NCI-H82 treated with DMSO at 0.1 percent for 48 hours (cell line): ENCODE data around the gene TLCD3A.
"Not testable (repeated sequence)": the region's sequence is repeated elsewhere in the genome, so short reads cannot be mapped to it uniquely, and the experiment has no call there.

Source experiments
- DNase-seq: peaks from one replicate; lab custom pipeline; 2025; ENCODE audit not compliant: unreplicated experiment; lab: John Stamatoyannopoulos, UW

Gene TLCD3A

DNA sequence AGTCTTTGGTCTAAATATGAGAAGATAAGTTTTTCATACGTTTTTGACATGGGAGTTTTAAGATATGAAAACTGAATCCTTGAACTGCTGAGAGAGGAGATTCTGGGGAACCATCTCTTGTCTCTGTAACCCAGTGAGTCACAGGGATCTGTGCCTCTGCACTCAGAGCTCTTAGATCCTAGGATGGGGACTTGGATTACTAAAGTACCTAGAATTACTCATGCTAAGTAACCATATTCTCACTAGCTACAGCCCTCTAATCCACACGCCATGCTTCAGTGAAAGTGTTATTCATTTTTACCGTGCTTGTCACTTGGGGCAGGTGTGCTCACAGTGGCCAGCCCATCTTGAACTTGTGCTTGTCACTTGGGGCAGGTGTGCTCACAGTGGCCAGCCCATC lies 51.7 kb downstream of the TLCD3A start:
- no peak for DNase-seq

DNA sequence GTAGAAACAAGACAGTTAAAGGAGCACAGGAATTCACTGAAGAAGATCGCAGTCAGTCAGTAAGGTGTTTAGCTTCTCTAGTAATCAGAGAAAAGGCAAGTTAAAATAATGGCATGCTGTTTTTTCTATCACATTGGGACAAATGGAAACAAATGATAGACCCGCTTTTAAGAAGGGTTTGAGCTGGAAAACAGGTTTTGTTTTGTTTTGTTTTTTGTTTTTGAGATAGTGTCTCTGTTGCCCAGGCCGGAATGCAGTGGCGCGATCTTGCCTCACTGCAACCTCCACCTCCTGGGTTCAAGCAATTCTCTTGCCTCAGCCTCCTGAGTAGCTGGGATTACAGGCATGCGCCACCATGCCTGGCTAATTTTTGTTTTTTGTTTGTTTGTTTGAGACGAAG lies 53.5 kb downstream of the TLCD3A start:
- DNase-seq: not testable (repeated sequence)

DNA sequence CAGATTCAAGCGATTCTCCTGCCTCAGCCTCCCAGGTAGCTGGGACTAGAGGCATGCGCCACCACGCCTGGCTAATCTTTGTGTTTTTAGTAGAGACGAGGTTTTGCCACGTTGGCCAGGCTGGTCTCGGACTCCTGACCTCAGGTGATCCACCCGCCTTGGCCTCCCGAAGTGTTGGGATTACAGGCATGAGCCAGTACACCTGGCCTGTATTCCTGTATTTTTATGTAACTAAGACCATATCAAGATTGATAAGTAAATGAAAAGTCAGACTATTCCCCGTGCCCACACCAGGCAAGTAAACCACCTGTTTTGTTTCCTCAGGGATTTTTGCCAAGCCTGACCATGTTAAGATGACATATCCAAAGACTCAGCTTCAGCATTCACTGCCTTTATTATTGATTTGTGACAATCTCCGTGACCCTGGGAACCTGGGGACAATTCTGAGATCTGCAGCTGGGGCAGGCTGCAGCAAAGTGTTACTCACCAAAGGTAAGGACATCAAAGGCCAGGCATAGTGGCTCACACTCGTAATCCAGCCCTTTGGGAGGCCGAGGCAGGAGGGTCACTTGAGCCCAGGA lies 55.3 kb downstream of the TLCD3A start:
- no peak for DNase-seq

DNA sequence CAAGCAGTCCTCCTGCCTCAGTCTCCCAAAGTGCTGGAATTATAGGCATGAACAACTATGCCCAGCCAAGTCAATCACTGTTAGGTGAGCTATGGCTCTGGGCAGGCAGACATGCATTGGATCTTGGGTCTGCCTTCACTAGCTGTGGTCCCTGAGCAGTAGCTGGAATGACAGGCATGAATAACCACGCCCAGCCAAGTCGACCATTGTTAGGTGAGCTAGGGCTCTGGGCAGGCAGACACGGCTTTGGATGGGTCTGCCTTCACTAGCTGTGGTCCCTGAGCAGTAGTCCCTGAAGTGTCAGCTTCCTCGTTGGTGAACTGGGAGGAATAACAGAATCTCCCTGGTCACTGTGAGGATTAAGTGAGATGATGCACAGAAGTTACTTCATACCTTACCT lies 56.2 kb downstream of the TLCD3A start:
- DNase-seq: no peak

DNA sequence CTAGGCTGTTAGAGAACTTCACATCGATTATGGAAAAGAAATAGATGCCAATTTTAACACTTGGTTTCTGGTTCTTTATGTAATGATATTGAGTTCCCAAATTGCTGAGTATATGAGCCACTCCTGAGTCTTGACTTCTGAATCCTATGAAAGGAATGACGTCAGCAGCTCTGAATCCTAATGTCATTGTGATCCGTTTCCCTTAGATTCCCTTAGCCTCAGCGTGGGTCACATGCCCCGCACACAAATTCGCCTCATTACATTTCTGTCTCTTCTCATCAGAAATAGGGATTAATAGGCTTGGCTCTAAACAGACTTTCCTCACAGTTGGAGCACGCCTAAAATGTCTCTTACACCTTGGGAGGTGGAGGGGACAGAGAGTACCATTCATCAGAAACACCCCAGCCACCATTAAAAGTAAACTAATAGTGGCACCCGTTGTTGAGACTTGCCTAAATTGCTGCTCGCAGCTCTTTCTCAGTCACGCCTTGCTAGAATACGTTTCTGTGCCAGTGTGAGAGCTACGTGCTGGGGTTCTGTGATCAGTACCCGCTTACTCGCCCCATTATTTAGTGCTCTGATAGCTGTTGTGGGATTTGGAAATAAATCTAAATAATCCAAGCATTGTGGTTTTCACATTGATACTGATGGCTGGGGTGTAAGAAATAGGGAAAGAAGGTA lies 56.9 kb downstream of the TLCD3A start:
- DNase-seq: no peak

DNA sequence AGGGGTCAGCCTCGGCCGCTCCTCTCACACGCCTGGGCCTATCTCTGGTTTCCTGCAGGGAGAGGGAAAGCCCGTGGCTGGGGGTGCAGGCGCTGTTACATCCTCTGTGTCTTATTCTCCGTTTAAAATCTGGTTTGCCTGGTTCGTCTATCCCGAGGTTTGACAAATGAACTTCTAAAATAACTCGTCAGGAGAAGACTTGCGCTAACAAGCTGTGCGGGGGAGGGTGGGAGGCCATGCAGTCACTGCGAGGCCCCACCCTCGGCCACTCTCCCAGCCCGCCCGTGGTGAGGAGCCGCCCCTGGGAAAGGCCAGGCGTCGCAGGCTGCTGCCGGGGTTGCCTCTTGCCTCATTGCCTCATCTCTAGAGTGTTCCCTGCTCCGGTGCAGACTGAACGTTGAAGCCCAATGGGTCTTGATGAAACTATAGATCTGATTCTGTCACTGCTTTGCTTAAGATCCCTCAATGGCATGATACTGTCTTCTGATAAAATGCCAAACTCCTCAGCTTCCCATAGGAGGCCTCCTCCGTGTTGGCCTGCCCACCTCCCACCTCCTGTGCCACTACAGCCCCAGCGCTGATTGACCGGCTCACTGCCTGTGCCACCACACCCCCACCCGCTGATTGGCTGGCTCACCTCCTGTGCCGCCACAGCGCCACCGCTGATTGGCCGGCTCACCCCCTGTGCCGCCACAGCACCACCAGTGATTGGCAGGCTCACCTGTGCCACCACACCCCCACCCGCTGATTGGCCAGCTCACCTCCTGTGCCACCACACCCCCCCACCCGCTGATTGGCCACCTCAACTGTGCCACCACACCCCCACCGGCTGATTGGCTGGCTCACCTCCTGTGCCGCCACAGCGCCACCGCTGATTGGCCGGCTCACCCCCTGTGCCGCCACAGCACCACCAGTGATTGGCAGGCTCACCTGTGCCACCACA lies 57.8 kb downstream of the TLCD3A start:
- not testable (repeated sequence) for DNase-seq

DNA sequence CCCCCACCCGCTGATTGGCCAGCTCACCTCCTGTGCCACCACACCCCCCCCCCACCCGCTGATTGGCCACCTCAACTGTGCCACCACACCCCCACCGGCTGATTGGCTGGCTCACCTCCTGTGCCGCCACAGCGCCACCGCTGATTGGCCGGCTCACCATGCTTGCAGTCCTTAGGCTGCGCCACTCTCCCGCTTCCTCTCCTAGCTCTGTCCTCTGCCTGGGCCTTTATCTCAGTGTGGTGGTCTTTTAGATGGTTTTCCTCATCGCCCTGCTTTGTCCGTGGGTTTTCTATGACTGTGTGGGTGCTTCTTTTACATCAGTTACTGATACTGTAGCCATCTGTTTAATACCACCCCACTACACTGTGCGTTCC lies 58.5 kb downstream of the TLCD3A start:
- DNase-seq: not testable (repeated sequence)

DNA sequence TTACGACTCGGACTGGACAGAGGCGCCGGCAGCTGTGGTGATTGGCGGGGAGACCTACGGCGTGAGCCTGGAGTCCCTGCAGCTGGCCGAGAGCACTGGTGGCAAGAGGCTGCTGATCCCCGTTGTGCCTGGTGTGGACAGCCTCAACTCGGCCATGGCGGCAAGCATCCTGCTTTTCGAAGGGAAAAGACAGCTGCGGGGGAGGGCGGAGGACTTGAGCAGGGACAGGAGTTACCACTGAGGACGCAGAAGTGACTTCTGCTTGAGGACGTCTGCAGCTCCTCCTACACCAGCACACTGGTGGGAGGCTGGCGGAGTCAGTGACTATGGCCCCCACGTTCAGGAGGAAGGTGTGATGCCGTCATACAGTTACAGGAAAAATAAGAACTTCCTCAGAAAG lies 59.4 kb downstream of the TLCD3A start:
- DNase-seq: no peak

DNA sequence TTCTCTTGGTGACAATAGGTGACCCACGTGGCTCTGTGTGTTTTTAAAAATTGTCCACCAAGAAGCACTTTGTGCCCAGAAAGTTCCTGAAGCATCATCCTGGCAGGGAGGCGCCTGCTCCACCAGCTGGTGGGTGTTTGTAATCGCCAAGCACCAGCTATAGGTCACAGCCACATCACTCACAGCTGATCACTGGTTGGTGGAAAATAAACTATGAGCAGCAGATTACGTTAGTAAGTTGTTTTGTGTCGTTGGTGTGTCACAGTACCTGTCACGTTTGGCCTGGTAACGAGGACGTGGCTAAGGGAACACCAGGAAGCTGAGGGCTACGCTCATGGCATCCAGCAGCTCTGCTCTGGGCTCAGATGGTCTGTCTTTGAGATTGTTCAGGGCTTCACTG lies 59.9 kb downstream of the TLCD3A start:
- no peak for DNase-seq
